HUES48 (cell line): ENCODE results near the gene SLC4A5.

Experiments used
- H3K27ac ChIP-seq: one replicate; pipeline ENCODE4 v1.7.0; 2013; ENCODE audit warnings: low read depth, low read length, inconsistent platforms
- H3K27me3 ChIP-seq: 2 replicates; pipeline ENCODE4 v1.6.1; 2013; ENCODE audit warnings: mild to moderate bottlenecking, low read length; ENCODE audit not compliant: control insufficient read depth, insufficient read depth
- H3K36me3 ChIP-seq: 2 replicates; pipeline ENCODE4 v1.6.1; 2013; ENCODE audit warnings: low read length; ENCODE audit not compliant: control insufficient read depth, insufficient read depth
- H3K4me1 ChIP-seq: 2 replicates; pipeline ENCODE4 v1.6.1; 2013; ENCODE audit warnings: mild to moderate bottlenecking, low read length; ENCODE audit not compliant: control insufficient read depth, insufficient read depth
- H3K4me3 ChIP-seq: 2 replicates; pipeline ENCODE4 v1.5.1; 2013; ENCODE audit warnings: mild to moderate bottlenecking, low read depth, low read length
- H3K9ac ChIP-seq: 2 replicates; pipeline ENCODE4 v1.6.1; 2013; ENCODE audit warnings: mild to moderate bottlenecking, low read depth, low read length, moderate library complexity
- H3K9me3 ChIP-seq: 2 replicates; pipeline ENCODE4 v1.6.1; 2013; ENCODE audit warnings: low read length; ENCODE audit not compliant: control insufficient read depth, insufficient read depth

SLC4A5 gene

DNA sequence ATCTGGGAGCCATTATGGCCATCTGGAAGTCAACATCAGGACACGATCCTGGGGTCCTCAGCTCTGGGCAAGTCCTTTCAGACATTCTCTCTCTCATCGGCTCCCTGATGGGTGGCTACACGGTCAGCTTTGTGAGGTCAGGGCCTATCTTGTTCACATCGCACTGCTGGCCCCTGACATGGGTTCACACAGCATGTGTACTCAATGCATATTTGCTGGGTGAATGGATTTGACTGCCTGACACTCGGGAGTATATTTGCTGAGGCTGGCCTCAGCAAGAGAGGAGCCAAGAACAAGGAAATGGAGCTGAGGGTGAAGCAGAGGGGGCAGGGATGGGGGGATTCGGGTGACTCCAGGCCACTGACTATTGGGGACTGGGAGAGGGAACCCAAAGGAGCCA is 50.5 kb downstream of the SLC4A5 start:
- Histone ChIP-seq H3K36me3 (no peaks in the 10 kb centered on the region), H3K9me3 (no peaks in the 10 kb centered on the region), H3K27me3 (no peaks in the 10 kb centered on the region), H3K4me3 (no peak overlapping the region), H3K4me1 (no peaks in the 10 kb centered on the region), H3K9ac (no peak overlapping the region), H3K27ac (no peak overlapping the region)

DNA sequence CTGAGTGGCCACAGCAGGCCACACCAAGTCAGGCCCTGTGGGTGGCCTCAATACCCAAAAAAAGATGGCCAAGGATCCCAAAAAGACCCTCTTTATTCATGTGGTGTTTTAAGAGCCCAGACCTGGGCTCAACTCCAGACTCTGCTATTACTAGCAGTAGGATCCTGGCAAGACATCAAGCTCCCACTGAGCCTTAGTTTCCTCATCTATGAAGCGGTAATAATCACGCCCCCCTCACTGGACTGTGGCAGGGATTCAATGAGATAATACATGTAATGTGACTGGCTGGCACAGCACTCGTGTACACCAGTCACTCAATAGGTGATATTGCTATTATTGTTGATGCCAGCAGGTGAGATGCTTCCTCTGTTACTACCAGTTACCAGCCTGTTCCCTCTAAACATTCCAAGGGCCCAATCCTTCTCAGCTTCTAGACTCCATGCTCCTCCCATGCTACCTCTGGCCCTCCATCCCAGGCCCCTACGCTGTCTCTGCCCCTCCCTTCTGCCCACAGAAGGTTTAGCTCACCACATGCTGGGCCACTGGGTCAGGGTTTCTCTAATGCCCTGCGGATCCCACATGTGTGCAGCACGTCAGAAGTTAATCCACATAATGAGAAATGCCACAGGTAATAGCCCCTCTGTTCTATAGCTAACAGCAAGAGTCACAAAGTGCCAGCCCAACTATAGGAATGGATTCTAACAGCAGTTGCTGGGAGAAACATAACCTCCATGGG is 51.2 kb downstream of the SLC4A5 start:
- no peak overlapping the region for H3K4me3 ChIP-seq
- H3K36me3 ChIP-seq, result no peaks in the 10 kb centered on the region
- no peaks in the 10 kb centered on the region for H3K9me3 ChIP-seq
- H3K27me3 ChIP-seq, result no peaks in the 10 kb centered on the region
- H3K4me1 ChIP-seq, result no peaks in the 10 kb centered on the region
- H3K27ac ChIP-seq, result no peak overlapping the region
- H3K9ac ChIP-seq, result no peak overlapping the region

DNA sequence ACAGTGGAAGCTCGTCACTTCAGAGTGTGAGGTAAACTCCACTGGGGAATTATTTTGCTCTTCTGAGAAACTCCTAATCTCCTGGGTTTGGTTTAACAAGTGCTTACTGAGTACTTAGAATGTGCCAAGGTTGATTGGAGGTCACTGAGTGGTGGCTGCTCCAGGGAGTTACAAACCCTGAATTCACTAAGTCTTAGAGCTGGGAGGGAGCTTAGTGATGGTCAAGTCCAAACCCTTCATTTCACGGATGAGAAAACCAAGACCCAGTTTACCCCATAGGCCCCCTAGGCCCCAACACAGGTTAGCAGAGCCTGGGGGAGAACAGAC is 52.0 kb downstream of the SLC4A5 start:
- Histone ChIP-seq H3K9ac (no peak overlapping the region), H3K27ac (no peak overlapping the region), H3K4me1 (no peaks in the 10 kb centered on the region), H3K36me3 (no peaks in the 10 kb centered on the region), H3K4me3 (no peak overlapping the region), H3K9me3 (no peaks in the 10 kb centered on the region), H3K27me3 (no peaks in the 10 kb centered on the region; the same call in 1 of the 2 replicates)

DNA sequence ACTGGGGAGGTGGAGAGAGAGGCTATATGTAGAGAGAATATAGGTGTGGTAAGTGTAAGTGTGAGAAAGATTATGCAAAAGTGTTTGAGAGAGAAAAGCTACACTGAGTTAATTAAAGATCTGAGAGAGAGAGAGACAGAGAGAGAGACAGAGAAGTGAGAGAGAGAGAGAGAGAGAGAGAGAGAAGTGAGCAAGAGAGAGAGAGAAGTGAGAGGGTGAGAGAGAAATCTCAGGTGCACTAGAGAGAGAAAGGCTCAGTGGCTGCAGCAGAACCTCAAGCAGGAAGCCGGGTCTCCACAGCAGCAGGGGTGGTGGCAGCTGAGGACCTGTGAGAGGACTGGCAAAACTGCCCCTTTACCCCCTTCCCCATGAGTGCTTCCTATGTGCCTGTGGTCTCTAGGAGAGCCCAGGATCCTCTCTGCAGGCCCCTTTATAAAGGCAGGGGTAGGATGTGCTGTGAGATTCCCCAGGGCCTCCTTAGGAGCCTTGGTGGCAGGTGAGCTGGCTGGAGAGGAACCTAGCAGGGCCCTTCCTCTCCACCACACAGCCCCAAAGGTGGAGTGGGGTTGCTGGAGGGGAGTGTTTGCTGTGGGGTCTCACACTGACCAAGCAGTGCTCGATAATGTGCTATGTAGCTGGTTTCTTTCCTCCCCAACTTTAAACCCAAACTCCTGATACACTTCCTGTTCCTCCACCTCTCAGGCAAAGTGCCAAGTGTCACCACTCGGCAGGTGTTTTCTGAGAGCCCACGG is 52.6 kb downstream of the SLC4A5 start:
- Histone ChIP-seq H3K36me3 (no peaks in the 10 kb centered on the region), H3K27ac (no peak overlapping the region), H3K9me3 (no peaks in the 10 kb centered on the region), H3K9ac (no peak overlapping the region), H3K4me3 (no peak overlapping the region), H3K4me1 (no peaks in the 10 kb centered on the region), H3K27me3 (no peaks in the 10 kb centered on the region; the same call in 1 of the 2 replicates)

DNA sequence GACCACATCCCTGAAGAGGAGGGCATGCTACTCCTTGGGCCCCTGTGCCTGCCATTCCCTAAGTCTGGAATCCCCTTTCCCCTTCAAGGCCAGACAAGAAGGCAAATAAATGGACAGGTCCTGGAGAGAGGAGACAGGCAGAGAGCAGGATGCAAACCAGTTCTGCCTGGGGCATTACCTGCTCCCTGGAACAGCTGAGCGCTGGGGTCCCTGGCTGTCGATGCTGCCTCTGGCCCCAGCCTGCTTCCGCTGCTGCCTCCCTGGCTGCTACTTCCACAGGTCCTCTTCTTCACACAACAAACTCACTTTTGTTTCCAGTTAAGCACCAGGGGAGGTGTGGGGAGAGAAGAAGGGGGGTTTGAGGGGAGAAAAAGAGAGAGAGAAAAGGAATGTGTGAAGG is 53.1 kb downstream of the SLC4A5 start:
- H3K27me3 ChIP-seq, result no peaks in the 10 kb centered on the region; the same call in 1 of the 2 replicates
- H3K9me3 ChIP-seq, result no peaks in the 10 kb centered on the region
- H3K4me3 ChIP-seq, result no peak overlapping the region
- no peak overlapping the region for H3K9ac ChIP-seq
- H3K4me1 ChIP-seq, result no peaks in the 10 kb centered on the region
- H3K36me3 ChIP-seq, result no peaks in the 10 kb centered on the region
- no peak overlapping the region for H3K27ac ChIP-seq

DNA sequence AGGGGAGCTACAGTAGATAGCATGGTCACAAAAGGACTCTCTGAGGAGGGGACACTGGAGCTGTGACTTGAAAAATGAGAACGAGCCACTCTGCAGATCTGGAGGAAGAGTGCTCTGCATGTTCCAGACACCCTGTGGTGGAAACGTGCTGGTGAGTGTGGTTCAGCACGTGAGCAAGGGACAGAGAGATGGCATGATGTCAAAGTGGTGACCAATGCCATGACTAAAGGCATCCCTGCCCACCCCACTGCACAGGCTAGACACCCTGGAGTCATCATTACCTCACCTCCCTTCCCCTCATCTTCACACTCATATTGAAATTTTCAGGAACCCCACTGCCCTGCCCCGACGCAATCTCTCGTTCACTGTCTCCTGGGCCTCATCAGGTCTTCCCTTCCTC is 56.5 kb downstream of the SLC4A5 start:
- Histone ChIP-seq H3K36me3 (no peaks in the 10 kb centered on the region), H3K27me3 (no peaks in the 10 kb centered on the region; the same call in 1 of the 2 replicates), H3K9me3 (no peaks in the 10 kb centered on the region), H3K9ac (no peak overlapping the region), H3K4me3 (no peak overlapping the region), H3K4me1 (no peaks in the 10 kb centered on the region), H3K27ac (no peak overlapping the region)

DNA sequence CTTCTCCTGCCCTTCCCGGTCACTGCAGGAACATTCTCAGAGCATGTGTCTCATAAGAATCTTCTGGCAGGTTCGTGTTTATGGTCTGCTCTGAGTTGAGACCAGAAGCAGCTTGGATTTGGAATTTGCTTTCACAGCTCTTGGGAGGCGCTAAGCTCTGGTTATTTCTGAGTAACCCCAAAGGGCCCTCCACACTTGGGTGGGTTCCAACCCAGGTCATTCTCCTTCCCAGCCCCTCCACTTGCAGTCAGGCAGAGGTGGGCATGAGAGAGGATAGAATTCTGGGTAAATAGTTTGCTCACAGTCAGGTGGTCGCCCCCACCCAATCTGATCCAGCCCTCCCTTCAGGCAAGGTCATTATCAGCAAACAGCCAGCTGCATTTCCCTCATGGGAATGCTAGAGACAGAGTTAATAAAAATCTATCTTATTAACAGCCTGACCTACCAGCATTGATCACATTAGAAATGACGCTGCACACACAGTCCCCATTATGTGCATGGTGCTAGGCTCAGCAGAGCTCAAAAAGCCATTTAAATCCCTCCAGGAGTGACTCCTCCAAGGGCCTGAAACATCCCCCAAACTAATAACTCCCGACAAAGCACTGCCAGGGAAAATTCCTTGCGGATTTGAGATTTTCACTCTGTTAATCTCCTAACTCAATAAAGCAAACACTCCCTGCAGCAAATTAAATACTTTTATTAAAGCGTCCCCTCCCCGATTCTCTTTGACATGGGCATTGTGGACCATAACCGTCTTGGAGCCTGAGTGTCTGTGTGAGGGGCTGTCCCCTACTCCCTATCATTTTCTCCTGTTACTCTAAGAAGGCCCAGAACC is 61.9 kb downstream of the SLC4A5 start:
- no peak overlapping the region for H3K4me3 ChIP-seq
- H3K27ac ChIP-seq, result no peak overlapping the region
- H3K36me3 ChIP-seq, result no peaks in the 10 kb centered on the region
- no peaks in the 10 kb centered on the region for H3K9me3 ChIP-seq
- no peaks in the 10 kb centered on the region; the same call in 1 of the 2 replicates for H3K27me3 ChIP-seq
- no peaks in the 10 kb centered on the region for H3K4me1 ChIP-seq
- no peak overlapping the region for H3K9ac ChIP-seq

DNA sequence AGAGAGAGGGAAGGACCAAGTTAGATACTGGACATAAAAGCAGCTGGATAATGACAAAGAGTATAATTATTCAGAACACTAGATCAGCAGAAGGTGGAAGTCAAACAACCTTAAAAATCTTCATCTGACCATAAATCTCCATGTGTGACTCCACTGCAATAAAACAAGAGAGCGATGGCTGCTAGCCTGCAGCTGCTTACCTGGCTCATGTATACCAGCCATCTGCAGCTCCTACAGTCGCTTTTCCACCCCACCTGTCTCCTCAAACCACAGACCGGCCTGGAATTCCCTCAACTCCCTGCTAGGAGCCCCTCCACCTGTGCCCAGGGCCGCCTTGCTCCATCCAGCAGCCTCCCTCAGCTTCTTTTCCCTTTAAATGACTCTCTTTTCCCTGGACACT is 64.5 kb downstream of the SLC4A5 start:
- Histone ChIP-seq H3K4me3 (no peak overlapping the region), H3K36me3 (no peaks in the 10 kb centered on the region), H3K27ac (no peak overlapping the region), H3K9ac (no peak overlapping the region), H3K27me3 (no peaks in the 10 kb centered on the region; the same call in 1 of the 2 replicates), H3K4me1 (no peaks in the 10 kb centered on the region), H3K9me3 (no peaks in the 10 kb centered on the region)

DNA sequence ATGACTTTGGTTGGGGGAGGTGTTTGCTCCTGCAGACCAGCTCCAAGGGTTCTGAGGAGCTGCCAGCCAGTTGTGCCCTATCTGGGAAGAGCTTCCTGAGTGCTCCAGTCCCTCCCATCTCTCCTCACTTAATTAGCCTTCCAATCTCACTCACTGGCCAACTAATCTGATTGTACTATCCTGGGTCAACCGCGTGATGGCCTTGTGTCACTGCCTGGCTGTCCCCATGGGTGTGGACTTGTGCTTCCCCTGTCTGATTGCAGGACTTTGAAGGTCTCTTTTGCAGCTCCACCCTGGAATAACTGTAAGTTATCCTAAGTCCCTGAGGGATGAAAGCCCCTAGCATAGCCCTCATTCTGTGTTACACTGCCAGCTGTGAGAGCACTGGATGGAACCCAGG is 65.0 kb downstream of the SLC4A5 start:
- Histone ChIP-seq H3K4me3 (no peak overlapping the region), H3K4me1 (no peaks in the 10 kb centered on the region)

DNA sequence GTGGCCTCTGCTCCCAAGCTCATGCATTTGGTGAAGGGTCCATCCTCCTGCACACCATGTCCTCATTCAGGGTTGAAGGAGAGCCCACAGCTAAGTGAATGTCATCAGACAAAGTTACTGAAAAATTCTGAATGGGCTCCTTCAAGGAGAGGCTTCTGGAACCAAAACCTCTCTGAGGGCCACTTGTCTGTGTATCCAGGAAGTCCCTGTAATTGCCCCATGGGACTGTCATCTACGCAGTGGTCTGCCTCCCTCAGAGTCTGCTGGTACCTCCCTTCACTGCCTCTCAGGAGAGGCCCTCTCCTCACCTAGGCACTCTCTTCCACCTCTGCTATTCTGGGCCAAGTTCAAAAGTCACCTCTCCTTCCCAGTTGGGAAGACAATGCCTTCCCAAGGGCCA is 68.0 kb downstream of the SLC4A5 start:
- no peak overlapping the region for H3K27ac ChIP-seq
- no peak overlapping the region for H3K4me3 ChIP-seq
- H3K9me3 ChIP-seq, result no peaks in the 10 kb centered on the region
- H3K27me3 ChIP-seq, result no peaks in the 10 kb centered on the region; the same call in 1 of the 2 replicates
- no peak overlapping the region for H3K9ac ChIP-seq
- H3K36me3 ChIP-seq, result no peaks in the 10 kb centered on the region
- H3K4me1 ChIP-seq, result no peaks in the 10 kb centered on the region

More for the DNA sequence above, 65.0 kb downstream of the SLC4A5 start:
- H3K27me3 ChIP-seq, result no peaks in the 10 kb centered on the region; the same call in 1 of the 2 replicates
- H3K9ac ChIP-seq, result no peak overlapping the region
- H3K27ac ChIP-seq, result no peak overlapping the region
- H3K9me3 ChIP-seq, result no peaks in the 10 kb centered on the region
- H3K36me3 ChIP-seq, result no peaks in the 10 kb centered on the region

DNA sequence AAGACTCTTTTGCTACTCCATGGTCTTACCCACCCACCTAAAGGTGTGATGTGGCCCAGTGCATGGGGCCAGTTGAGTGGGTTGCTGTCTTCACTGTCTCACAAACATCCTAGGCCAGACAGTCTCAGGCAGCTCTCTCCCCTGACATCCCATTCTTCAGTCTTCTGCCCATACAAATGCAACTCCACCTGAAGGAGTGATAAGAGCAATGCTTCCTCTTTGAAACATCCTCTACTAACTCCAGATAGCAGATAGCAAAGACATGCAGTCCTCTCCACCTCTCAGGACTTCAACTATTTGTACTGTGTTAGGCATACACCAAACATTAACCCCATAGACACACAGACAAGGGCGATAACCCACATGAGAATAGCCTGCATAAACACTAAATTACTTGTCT is 73.5 kb downstream of the SLC4A5 start:
- Histone ChIP-seq H3K27ac (no peak overlapping the region), H3K4me3 (no peak overlapping the region), H3K36me3 (no peaks in the 10 kb centered on the region), H3K9ac (no peak overlapping the region), H3K9me3 (no peaks in the 10 kb centered on the region), H3K27me3 (no peaks in the 10 kb centered on the region), H3K4me1 (no peaks in the 10 kb centered on the region)
